Activated naive CD8-positive, alpha-beta T cell treated with anti-CD3 and anti-CD28 coated beads, Interleukin-2, amount 50 U/mL, for 24 hours (primary cell): Measurements from ENCODE around the gene THAP2.
A peak's percentile ranks its signal among the peaks of the same experiment; 100 is the strongest.

Experiments used
- ATAC-seq: fragments of 150-1000 bp; cut with Tn5 transposase; one replicate; pipeline ENCODE4 v1.10.0; 2021
- DNase-seq: peaks from one replicate; pipeline ENCODE4 v3.0.0; 2021
- H3K27ac Mint-ChIP-seq: one replicate; pipeline ENCODE4 v1.8.0; 2021; ENCODE audit warnings: mild to moderate bottlenecking, mixed read lengths
- H3K27me3 Mint-ChIP-seq: one replicate; pipeline ENCODE4 v1.8.0; 2021; ENCODE audit warnings: mixed read lengths
- H3K36me3 Mint-ChIP-seq: one replicate; pipeline ENCODE4 v1.8.0; 2021; ENCODE audit warnings: low read depth, mixed read lengths
- H3K4me1 Mint-ChIP-seq: one replicate; pipeline ENCODE4 v1.8.0; 2021; ENCODE audit warnings: mixed read lengths
- H3K4me3 Mint-ChIP-seq: one replicate; pipeline ENCODE4 v1.8.0; 2021; ENCODE audit warnings: mild to moderate bottlenecking, moderate library complexity, mixed read lengths
- H3K9me3 Mint-ChIP-seq: one replicate; pipeline ENCODE4 v1.8.0; 2021; ENCODE audit warnings: mixed read lengths

Gene THAP2

GRCh38 chr12:71649401-71649800 lies 14.7 kb upstream of the THAP2 start:
- no peaks in the 10 kb centered on the region for H3K9me3 Mint-ChIP-seq
- no peak overlapping the region for H3K4me3 Mint-ChIP-seq
- no peak overlapping the region for H3K27ac Mint-ChIP-seq
- peaks cover 26% of the 10 kb centered on the region for H3K4me1 Mint-ChIP-seq
- ATAC-seq (no peak), DNase-seq (no peak)
- no peaks in the 10 kb centered on the region for H3K27me3 Mint-ChIP-seq
- peaks cover 35% of the 10 kb centered on the region for H3K36me3 Mint-ChIP-seq

GRCh38 chr12:71652656-71653055 lies 11.4 kb upstream of the THAP2 start:
- ATAC-seq (no peak), DNase-seq (no peak)
- Mint-ChIP-seq H3K27ac (no peak overlapping the region), H3K4me3 (no peak overlapping the region), H3K4me1 (peaks cover 45% of the 10 kb centered on the region), H3K36me3 (peaks cover 23% of the 10 kb centered on the region), H3K9me3 (no peaks in the 10 kb centered on the region), H3K27me3 (no peaks in the 10 kb centered on the region)

- Mint-ChIP-seq H3K9me3 (no peaks in the 10 kb centered on the region), H3K36me3 (peaks cover 23% of the 10 kb centered on the region), H3K27ac (no peak overlapping the region), H3K27me3 (no peaks in the 10 kb centered on the region), H3K4me3 (no peak overlapping the region), H3K4me1 (peaks cover 46% of the 10 kb centered on the region)
- ATAC-seq (no peak), DNase-seq (no peak)
Observed at GRCh38 chr12:71653137-71653536, 11.0 kb upstream of the THAP2 start.

- no peaks in the 10 kb centered on the region for H3K27me3 Mint-ChIP-seq
- H3K4me1 Mint-ChIP-seq: peaks cover 48% of the 10 kb centered on the region
- no peak for ATAC-seq
- no peak overlapping the region for H3K4me3 Mint-ChIP-seq
- no peak overlapping the region for H3K27ac Mint-ChIP-seq
- H3K9me3 Mint-ChIP-seq: no peaks in the 10 kb centered on the region
- no peak for DNase-seq
- peaks cover 26% of the 10 kb centered on the region for H3K36me3 Mint-ChIP-seq
Observed at GRCh38 chr12:71654200-71654599, 9.9 kb upstream of the THAP2 start.

GRCh38 chr12:71655495-71655894 lies 8.6 kb upstream of the THAP2 start:
- peak overlapping the region; percentile 69 for H3K4me3 Mint-ChIP-seq

GRCh38 chr12:71655907-71656306 lies 8.2 kb upstream of the THAP2 start:
- ATAC-seq (no peak), DNase-seq (no peak)
- Mint-ChIP-seq H3K36me3 (peaks cover 30% of the 10 kb centered on the region), H3K27me3 (no peaks in the 10 kb centered on the region), H3K4me3 (peak overlapping the region; percentile 69), H3K27ac (no peak overlapping the region), H3K9me3 (no peaks in the 10 kb centered on the region), H3K4me1 (peaks cover 51% of the 10 kb centered on the region)

More at GRCh38 chr12:71655495-71655894, 8.6 kb upstream of the THAP2 start:
- no peak overlapping the region for H3K27ac Mint-ChIP-seq
- H3K27me3 Mint-ChIP-seq: no peaks in the 10 kb centered on the region
- DNase-seq: no peak
- no peak for ATAC-seq
- H3K4me1 Mint-ChIP-seq: peaks cover 51% of the 10 kb centered on the region
- H3K9me3 Mint-ChIP-seq: no peaks in the 10 kb centered on the region
- H3K36me3 Mint-ChIP-seq: peaks cover 30% of the 10 kb centered on the region

- no peak for DNase-seq
- peaks cover 33% of the 10 kb centered on the region for H3K36me3 Mint-ChIP-seq
- peaks cover 54% of the 10 kb centered on the region for H3K4me1 Mint-ChIP-seq
- no peak overlapping the region for H3K4me3 Mint-ChIP-seq
- H3K27ac Mint-ChIP-seq: no peak overlapping the region
- H3K9me3 Mint-ChIP-seq: no peaks in the 10 kb centered on the region
- no peak for ATAC-seq
- no peaks in the 10 kb centered on the region for H3K27me3 Mint-ChIP-seq
Observed at GRCh38 chr12:71656740-71657139, 7.4 kb upstream of the THAP2 start.

GRCh38 chr12:71661977-71662530 lies 2.0 kb upstream of the THAP2 start:
- Mint-ChIP-seq H3K4me3 (peak overlapping the region; percentile 98), H3K27ac (peak overlapping the region; percentile 99), H3K36me3 (peaks cover 54% of the 10 kb centered on the region), H3K27me3 (no peaks in the 10 kb centered on the region), H3K4me1 (peaks cover 50% of the 10 kb centered on the region), H3K9me3 (peaks cover 3% of the 10 kb centered on the region)
- ATAC-seq (no peak), DNase-seq (no peak)

- ATAC-seq (peak; percentile 79), DNase-seq (peak; percentile 74)
- Mint-ChIP-seq H3K4me1 (peaks cover 51% of the 10 kb centered on the region), H3K36me3 (peaks cover 52% of the 10 kb centered on the region), H3K4me3 (peak overlapping the region; percentile 98), H3K9me3 (peaks cover 5% of the 10 kb centered on the region), H3K27ac (peak overlapping the region; percentile 99), H3K27me3 (no peaks in the 10 kb centered on the region)
Observed at GRCh38 chr12:71662849-71663560, 1.1 kb upstream of the THAP2 start.

- Mint-ChIP-seq H3K9me3 (peaks cover 5% of the 10 kb centered on the region), H3K4me3 (peak overlapping the region; percentile 98), H3K4me1 (peaks cover 38% of the 10 kb centered on the region), H3K27ac (peak overlapping the region; percentile 99), H3K27me3 (no peaks in the 10 kb centered on the region), H3K36me3 (peaks cover 39% of the 10 kb centered on the region)
- ATAC-seq (peak; percentile 1), DNase-seq (no peak)
Observed at GRCh38 chr12:71664411-71665089, 449 bp downstream of the THAP2 start.

GRCh38 chr12:71665090-71665463 lies 976 bp downstream of the THAP2 start:
- Mint-ChIP-seq H3K4me3 (peak overlapping the region; percentile 98), H3K27ac (peak overlapping the region; percentile 99), H3K4me1 (peaks cover 35% of the 10 kb centered on the region), H3K9me3 (peaks cover 5% of the 10 kb centered on the region), H3K27me3 (no peaks in the 10 kb centered on the region), H3K36me3 (peaks cover 36% of the 10 kb centered on the region)
- ATAC-seq (no peak), DNase-seq (no peak)

GRCh38 chr12:71666259-71666658 lies 2.2 kb downstream of the THAP2 start:
- Mint-ChIP-seq H3K27me3 (no peaks in the 10 kb centered on the region), H3K9me3 (peaks cover 5% of the 10 kb centered on the region), H3K36me3 (peaks cover 32% of the 10 kb centered on the region), H3K27ac (peak overlapping the region; percentile 99), H3K4me1 (peaks cover 31% of the 10 kb centered on the region), H3K4me3 (peak overlapping the region; percentile 98)
- no peak for ATAC-seq
- DNase-seq: no peak

- no peak for DNase-seq
- Mint-ChIP-seq H3K36me3 (peaks cover 8% of the 10 kb centered on the region), H3K4me3 (no peak overlapping the region), H3K9me3 (peaks cover 5% of the 10 kb centered on the region), H3K27ac (no peak overlapping the region), H3K4me1 (peaks cover 14% of the 10 kb centered on the region), H3K27me3 (no peaks in the 10 kb centered on the region)
- no peak for ATAC-seq
Observed at GRCh38 chr12:71671311-71671710, 7.2 kb downstream of the THAP2 start.

- peaks cover 5% of the 10 kb centered on the region for H3K9me3 Mint-ChIP-seq
- H3K27me3 Mint-ChIP-seq: no peaks in the 10 kb centered on the region
- DNase-seq: no peak
- no peak overlapping the region for H3K4me3 Mint-ChIP-seq
- ATAC-seq: no peak
- H3K4me1 Mint-ChIP-seq: peaks cover 14% of the 10 kb centered on the region
- peaks cover 7% of the 10 kb centered on the region for H3K36me3 Mint-ChIP-seq
- no peak overlapping the region for H3K27ac Mint-ChIP-seq
Observed at GRCh38 chr12:71671816-71672215, 7.7 kb downstream of the THAP2 start.

- Mint-ChIP-seq H3K9me3 (no peaks in the 10 kb centered on the region), H3K27ac (peak overlapping the region; percentile 23), H3K4me1 (peaks cover 15% of the 10 kb centered on the region), H3K36me3 (no peaks in the 10 kb centered on the region), H3K4me3 (no peak overlapping the region), H3K27me3 (no peaks in the 10 kb centered on the region)
- ATAC-seq (no peak), DNase-seq (no peak)
Observed at GRCh38 chr12:71682466-71682865, 18.4 kb downstream of the THAP2 start.
